Stomach smooth muscle (tissue), 2 donors: ENCODE measurements around the gene CHRNB4.

Experiments
- H3K27ac ChIP-seq: one replicate; pipeline ENCODE4 v1.7.0; 2013; ENCODE audit warnings: mild to moderate bottlenecking, low read length, inconsistent platforms
- H3K27me3 ChIP-seq, 2 donors: one replicate each; pipeline ENCODE4 v1.7.0; 2013; ENCODE audit warnings: low read length in 2 of 2; ENCODE audit not compliant: insufficient read depth in 2 of 2, control insufficient read depth in 1 of 2
- H3K36me3 ChIP-seq, 2 donors: one replicate each; pipeline ENCODE4 v1.7.0; 2013; ENCODE audit warnings: low read length in 2 of 2; ENCODE audit not compliant: control insufficient read depth in 2 of 2, insufficient read depth in 2 of 2
- H3K4me1 ChIP-seq: one replicate; pipeline ENCODE4 v1.7.0; 2013; ENCODE audit warnings: low read length; ENCODE audit not compliant: control insufficient read depth, insufficient read depth
- H3K4me3 ChIP-seq, 2 donors: one replicate each; pipeline ENCODE4 v1.7.0; 2013; ENCODE audit warnings: low read length in 2 of 2
- H3K9ac ChIP-seq, 2 donors: one replicate each; pipeline ENCODE4 v1.7.0; 2013; ENCODE audit warnings: low read length in 2 of 2, mild to moderate bottlenecking in 1 of 2
- H3K9me3 ChIP-seq, 2 donors: one replicate each; pipeline ENCODE4 v1.7.0; 2013; ENCODE audit warnings: low read length in 2 of 2; ENCODE audit not compliant: control insufficient read depth in 2 of 2
- donor health status: healthy.
- donor health status: Pancreatic carcinoma.

Gene CHRNB4

GRCh38 chr15:78645009-78645408 lies 4.0 kb upstream of the CHRNB4 start:
- H3K4me3 ChIP-seq = no peak overlapping the region
- H3K27me3 ChIP-seq = peaks cover 0 to 4% of the 10 kb centered on the region in 2 donors
- no peaks in the 10 kb centered on the region for H3K36me3 ChIP-seq
- no peak overlapping the region for H3K27ac ChIP-seq
- H3K9ac ChIP-seq = no peak overlapping the region
- peaks cover 14% of the 10 kb centered on the region for H3K4me1 ChIP-seq
- no peaks in the 10 kb centered on the region for H3K9me3 ChIP-seq

DNA sequence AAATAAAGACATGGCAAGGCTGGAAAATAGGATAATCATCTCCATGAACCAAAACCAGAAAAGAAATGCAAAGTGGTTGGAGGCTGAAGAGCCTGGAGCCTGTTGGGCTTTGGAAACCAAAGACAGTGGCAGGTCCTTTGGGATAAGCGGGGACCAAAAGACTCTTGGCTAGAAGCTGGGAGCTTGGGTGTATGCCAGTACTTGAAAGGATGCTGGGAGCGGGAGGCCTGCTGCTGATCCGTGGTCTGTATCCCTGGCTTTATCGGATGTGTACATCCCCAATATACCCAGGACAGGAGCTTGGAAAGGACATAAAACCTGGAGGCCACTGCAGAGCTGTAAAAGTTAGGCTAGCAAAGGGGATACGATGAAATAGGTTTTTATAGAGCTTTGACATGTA lies 1.3 kb upstream of the CHRNB4 start:
- peaks cover 0 to 4% of the 10 kb centered on the region in 2 donors for H3K27me3 ChIP-seq
- H3K36me3 ChIP-seq = no peaks in the 10 kb centered on the region
- H3K9ac ChIP-seq = no peak overlapping the region
- peaks cover 17% of the 10 kb centered on the region for H3K4me1 ChIP-seq
- no peak overlapping the region for H3K4me3 ChIP-seq
- H3K27ac ChIP-seq = no peak overlapping the region
- H3K9me3 ChIP-seq = no peaks in the 10 kb centered on the region

DNA sequence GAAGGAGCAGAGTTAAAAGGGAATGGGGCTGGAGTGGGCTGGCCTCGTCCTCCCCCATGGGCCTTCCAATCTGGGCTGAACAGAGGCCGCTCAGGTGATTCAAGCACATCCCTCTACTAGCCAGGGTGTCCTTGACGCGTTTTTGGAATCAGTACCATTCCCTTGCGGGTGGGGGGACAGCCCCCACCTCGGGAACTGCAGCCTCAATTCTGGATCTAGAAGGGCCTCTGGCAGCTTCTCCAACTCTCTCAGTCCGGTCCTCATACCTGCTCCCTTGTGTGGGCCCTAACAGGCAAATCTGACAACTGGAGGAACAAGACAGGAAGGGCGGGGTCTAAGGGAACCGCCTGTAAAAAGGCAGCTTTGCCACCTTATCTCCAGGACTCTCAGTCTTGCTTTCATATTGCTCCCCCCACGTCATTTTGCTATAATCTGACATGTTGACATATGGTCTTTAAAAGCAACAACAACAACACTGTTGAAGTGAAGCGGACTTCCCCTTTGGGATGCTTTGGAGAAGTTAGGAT lies 802 bp upstream of the CHRNB4 start:
- peaks cover 17% of the 10 kb centered on the region for H3K4me1 ChIP-seq
- H3K9ac ChIP-seq = no peak overlapping the region
- no peaks in the 10 kb centered on the region for H3K36me3 ChIP-seq
- H3K4me3 ChIP-seq = peak overlapping the region in 1 of 2 donors; percentile 73
- H3K27ac ChIP-seq = no peak overlapping the region
- peaks cover 0 to 4% of the 10 kb centered on the region in 2 donors for H3K27me3 ChIP-seq
- H3K9me3 ChIP-seq = no peaks in the 10 kb centered on the region

GRCh38 chr15:78640527-78641101 lies 396 bp downstream of the CHRNB4 start:
- Histone ChIP-seq H3K4me3 (peak overlapping the region; percentile 60 to 73), H3K36me3 (no peaks in the 10 kb centered on the region), H3K27me3 (peaks cover 0 to 4% of the 10 kb centered on the region in 2 donors), H3K27ac (no peak overlapping the region), H3K9me3 (no peaks in the 10 kb centered on the region), H3K9ac (peak overlapping the region in 1 of 2 donors; percentile 22), H3K4me1 (peaks cover 17% of the 10 kb centered on the region)

DNA sequence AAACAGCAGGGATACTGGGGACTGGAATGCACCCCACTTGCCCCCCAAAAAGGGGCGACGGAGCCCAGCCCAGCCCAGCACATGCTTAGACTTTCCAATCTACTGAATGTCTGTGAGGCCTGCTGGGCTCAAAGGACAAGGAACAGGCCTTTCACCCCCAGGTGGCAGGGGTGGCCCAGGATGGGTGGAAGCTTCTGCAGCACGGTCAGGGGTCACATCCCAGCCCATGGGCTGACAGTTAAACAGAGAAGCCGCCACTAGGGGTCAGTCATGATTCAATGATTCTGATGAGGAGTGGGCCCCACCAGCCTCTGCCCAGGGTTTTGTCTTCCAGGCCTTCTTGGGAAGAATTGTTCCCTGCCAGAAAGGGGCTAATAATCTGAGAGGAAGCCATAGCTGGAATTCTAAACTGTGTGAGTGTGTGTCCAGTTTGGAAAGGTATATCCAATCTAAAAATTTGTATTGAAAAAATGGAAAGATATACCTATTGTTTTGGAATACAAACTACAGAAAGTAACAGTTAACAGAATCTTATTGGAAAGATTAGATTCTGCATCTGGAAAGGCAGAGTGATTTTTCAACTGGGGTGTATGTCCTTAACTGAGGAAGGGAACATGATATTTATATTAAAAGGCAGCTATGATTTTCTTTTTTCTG lies 2.2 kb downstream of the CHRNB4 start:
- H3K27me3 ChIP-seq = peaks cover 0 to 4% of the 10 kb centered on the region in 2 donors
- H3K4me3 ChIP-seq = no peak overlapping the region
- H3K9ac ChIP-seq = no peak overlapping the region
- H3K4me1 ChIP-seq = peaks cover 17% of the 10 kb centered on the region
- H3K9me3 ChIP-seq = no peaks in the 10 kb centered on the region
- H3K36me3 ChIP-seq = no peaks in the 10 kb centered on the region
- no peak overlapping the region for H3K27ac ChIP-seq

GRCh38 chr15:78637776-78638435 lies 3.1 kb downstream of the CHRNB4 start:
- H3K27ac ChIP-seq = no peak overlapping the region
- H3K9ac ChIP-seq = no peak overlapping the region
- peaks cover 0 to 4% of the 10 kb centered on the region in 2 donors for H3K27me3 ChIP-seq
- H3K4me3 ChIP-seq = no peak overlapping the region
- H3K36me3 ChIP-seq = no peaks in the 10 kb centered on the region
- H3K9me3 ChIP-seq = peaks cover 3 to 5% of the 10 kb centered on the region in 2 donors
- peaks cover 17% of the 10 kb centered on the region for H3K4me1 ChIP-seq

GRCh38 chr15:78636378-78636859 lies 4.6 kb downstream of the CHRNB4 start:
- H3K36me3 ChIP-seq = no peaks in the 10 kb centered on the region
- H3K27me3 ChIP-seq = peaks cover 0 to 4% of the 10 kb centered on the region in 2 donors
- H3K9me3 ChIP-seq = peaks cover 3 to 7% of the 10 kb centered on the region in 2 donors
- H3K27ac ChIP-seq = no peak overlapping the region
- no peak overlapping the region for H3K9ac ChIP-seq
- H3K4me1 ChIP-seq = peaks cover 14% of the 10 kb centered on the region
- no peak overlapping the region for H3K4me3 ChIP-seq

GRCh38 chr15:78635346-78635745 lies 5.7 kb downstream of the CHRNB4 start:
- H3K9ac ChIP-seq = no peak overlapping the region
- no peak overlapping the region for H3K4me3 ChIP-seq
- no peaks in the 10 kb centered on the region for H3K36me3 ChIP-seq
- H3K9me3 ChIP-seq = peaks cover 3 to 7% of the 10 kb centered on the region in 2 donors
- peaks cover 0 to 2% of the 10 kb centered on the region in 2 donors for H3K27me3 ChIP-seq
- H3K27ac ChIP-seq = no peak overlapping the region
- peaks cover 7% of the 10 kb centered on the region for H3K4me1 ChIP-seq

DNA sequence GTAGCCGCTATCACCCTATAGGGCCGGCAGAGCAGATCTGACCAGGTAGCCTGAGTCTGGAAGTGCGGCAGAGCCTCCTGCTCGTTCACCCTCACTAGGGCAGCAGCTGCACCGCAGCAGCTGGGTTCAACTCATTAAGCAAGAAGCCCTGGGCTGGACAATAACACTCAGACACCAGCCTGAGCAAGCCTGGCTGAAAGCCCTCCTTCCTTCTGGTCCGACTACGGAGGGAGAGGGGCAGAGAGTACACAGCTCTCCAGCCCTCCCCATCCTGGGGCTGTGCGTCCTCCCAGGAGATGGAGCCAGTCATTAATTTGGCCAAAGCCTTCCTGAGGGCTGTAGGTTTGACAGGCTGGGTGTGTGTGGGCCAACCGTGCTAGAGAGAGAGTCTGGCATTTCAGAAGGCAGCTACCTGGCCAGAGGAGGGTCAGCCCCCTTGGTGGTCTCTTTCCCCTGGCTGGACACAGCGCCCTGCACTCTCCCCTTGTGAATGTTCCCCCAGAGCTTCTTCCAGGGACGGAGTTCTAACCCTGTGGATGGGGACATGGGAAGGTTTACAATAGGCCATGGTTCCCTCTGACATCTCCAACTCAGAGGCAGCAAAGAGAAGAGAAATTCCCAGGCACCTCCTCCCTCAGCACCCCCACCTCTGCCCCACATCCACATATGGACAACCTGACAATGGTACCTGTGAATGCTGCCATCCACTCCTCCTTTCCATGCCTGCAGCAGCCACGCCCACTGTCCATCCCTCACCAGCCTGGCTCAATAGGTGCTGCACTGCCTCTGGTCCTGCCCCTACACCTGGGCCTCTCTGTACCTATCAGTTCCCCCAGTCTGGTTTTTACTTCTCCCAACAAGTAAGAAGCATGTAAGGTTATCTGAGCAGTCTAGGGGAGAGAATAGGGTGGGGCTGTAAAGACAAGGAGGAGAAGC lies 6.5 kb downstream of the CHRNB4 start:
- Histone ChIP-seq H3K27me3 (no peaks in the 10 kb centered on the region), H3K27ac (no peak overlapping the region), H3K4me1 (peaks cover 3% of the 10 kb centered on the region), H3K4me3 (no peak overlapping the region), H3K9me3 (peaks cover 3 to 7% of the 10 kb centered on the region in 2 donors), H3K9ac (no peak overlapping the region), H3K36me3 (no peaks in the 10 kb centered on the region)

DNA sequence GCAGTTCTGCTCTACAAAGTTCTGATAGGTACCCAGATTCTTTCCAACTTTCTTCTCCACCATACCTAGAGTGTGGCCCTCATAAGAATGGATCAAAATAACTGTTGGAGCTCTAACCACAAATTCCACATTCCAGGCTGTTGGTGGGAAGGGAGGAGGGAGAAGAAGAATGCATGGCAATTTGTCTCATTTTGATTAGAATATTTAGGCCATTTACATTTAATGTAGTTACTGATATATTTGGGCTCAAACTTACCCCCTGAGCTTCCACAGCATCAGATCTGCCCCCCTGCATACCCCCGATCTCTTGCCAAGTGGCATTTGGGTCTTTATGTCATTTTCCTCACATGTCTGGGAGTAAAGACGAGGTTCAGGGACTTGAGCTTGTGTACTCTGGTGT lies 7.7 kb downstream of the CHRNB4 start:
- Histone ChIP-seq H3K27me3 (no peaks in the 10 kb centered on the region), H3K4me3 (no peak overlapping the region), H3K9ac (no peak overlapping the region), H3K9me3 (peaks cover 3 to 7% of the 10 kb centered on the region in 2 donors), H3K36me3 (no peaks in the 10 kb centered on the region), H3K4me1 (no peaks in the 10 kb centered on the region), H3K27ac (no peak overlapping the region)
